ENCODE measurements around the gene GSTK1.

The GSTK1 gene

GRCh38 chr7:143303733-143304132 is 40.5 kb downstream of the GSTK1 start:
- H2BK12ac ChIP-seq (ENCODE audit: low read length) = no peak overlapping the region
- no peak overlapping the region for H2BK15ac ChIP-seq (ENCODE audit: low read length)
- peaks cover 0 to 2% of the 10 kb centered on the region in 2 donors for H3K9me3 ChIP-seq (replicated peaks in 1 of 2; ENCODE audit: control insufficient read depth in 2 of 2, insufficient read depth in 1 of 2, low read depth in 1 of 2, low read length in 2 of 2)
- no peaks in the 10 kb centered on the region for H3K4me1 ChIP-seq (ENCODE audit: control insufficient read depth in 2 of 2, insufficient read depth in 1 of 2, low read depth in 1 of 2, low read length in 2 of 2)
- no peak overlapping the region for H3K14ac ChIP-seq (ENCODE audit: low read length)
- H3K4me3 ChIP-seq (ENCODE audit: low read length in 2 of 2) = no peak overlapping the region
- no peak overlapping the region for H4K8ac ChIP-seq (ENCODE audit: low read depth, low read length)
- H3K23ac ChIP-seq (ENCODE audit: low read depth, low read length, poor library complexity) = no peak overlapping the region
- no peak overlapping the region for H2BK120ac ChIP-seq (ENCODE audit: low read depth, low read length)
- no peak overlapping the region for H3K4me2 ChIP-seq (ENCODE audit: insufficient read depth, low read length, poor library complexity, severe bottlenecking)
- no peak overlapping the region for H2AK5ac ChIP-seq (ENCODE audit: low read depth, low read length)
- no peak overlapping the region for H3K9ac ChIP-seq (ENCODE audit: low read depth, low read length, poor library complexity)
- no peak overlapping the region for H3K18ac ChIP-seq (ENCODE audit: low read length)
- H2AFZ ChIP-seq (ENCODE audit: low read length) = no peak overlapping the region
- H4K91ac ChIP-seq (ENCODE audit: low read depth, low read length, poor library complexity) = no peak overlapping the region
- WGBS, 2 donors (ENCODE audit: extremely low coverage in 2 of 2, insufficient read length in 2 of 2, insufficient replicate concordance in 1 of 2) = no CpG with 5 or more reads among the region's 10 CpGs
- peaks cover 61 to 98% of the 10 kb centered on the region in 2 donors for H3K36me3 ChIP-seq (replicated peaks in 1 of 2; ENCODE audit: control insufficient read depth in 2 of 2, insufficient read depth in 2 of 2, low read length in 2 of 2)
- no peak for DNase-seq (ENCODE audit: low spot score)
- H3K27me3 ChIP-seq (ENCODE audit: control insufficient read depth in 3 of 3, insufficient read depth in 3 of 3, low read depth in 1 of 3, low read length in 3 of 3) = no peaks in the 10 kb centered on the region
- no peak overlapping the region for H3K27ac ChIP-seq (replicated peaks; ENCODE audit: low read length)
- H2BK5ac ChIP-seq (ENCODE audit: low read length) = no peak overlapping the region
- H3K4ac ChIP-seq (ENCODE audit: low read length) = no peak overlapping the region
- H3K79me1 ChIP-seq (ENCODE audit: low read depth, low read length) = no peaks in the 10 kb centered on the region

GRCh38 chr7:143304938-143305337 is 41.7 kb downstream of the GSTK1 start:
- Histone ChIP-seq H3K79me1 (ENCODE audit: low read depth, low read length) (no peaks in the 10 kb centered on the region), H2AK5ac (ENCODE audit: low read depth, low read length) (no peak overlapping the region), H3K27ac (replicated peaks; ENCODE audit: low read length) (no peak overlapping the region), H2BK12ac (ENCODE audit: low read length) (no peak overlapping the region), H3K4me2 (ENCODE audit: insufficient read depth, low read length, poor library complexity, severe bottlenecking) (no peak overlapping the region), H3K36me3 (replicated peaks in 1 of 2; ENCODE audit: control insufficient read depth in 2 of 2, insufficient read depth in 2 of 2, low read length in 2 of 2) (peaks cover 57 to 97% of the 10 kb centered on the region in 2 donors), H3K18ac (ENCODE audit: low read length) (no peak overlapping the region), H2BK120ac (ENCODE audit: low read depth, low read length) (no peak overlapping the region), H3K27me3 (ENCODE audit: control insufficient read depth in 3 of 3, insufficient read depth in 3 of 3, low read depth in 1 of 3, low read length in 3 of 3) (no peaks in the 10 kb centered on the region), H3K14ac (ENCODE audit: low read length) (no peak overlapping the region), H4K8ac (ENCODE audit: low read depth, low read length) (no peak overlapping the region), H3K9ac (ENCODE audit: low read depth, low read length, poor library complexity) (no peak overlapping the region), H3K4me3 (ENCODE audit: low read length in 2 of 2) (no peak overlapping the region), H3K4ac (ENCODE audit: low read length) (no peak overlapping the region), H3K9me3 (replicated peaks in 1 of 2; ENCODE audit: control insufficient read depth in 2 of 2, insufficient read depth in 1 of 2, low read depth in 1 of 2, low read length in 2 of 2) (peaks cover 0 to 2% of the 10 kb centered on the region in 2 donors), H3K23ac (ENCODE audit: low read depth, low read length, poor library complexity) (no peak overlapping the region), H2BK15ac (ENCODE audit: low read length) (no peak overlapping the region), H2BK5ac (ENCODE audit: low read length) (no peak overlapping the region), H3K4me1 (ENCODE audit: control insufficient read depth in 2 of 2, insufficient read depth in 1 of 2, low read depth in 1 of 2, low read length in 2 of 2) (no peaks in the 10 kb centered on the region), H2AFZ (ENCODE audit: low read length) (no peak overlapping the region), H4K91ac (ENCODE audit: low read depth, low read length, poor library complexity) (no peak overlapping the region)
- no CpG with 5 or more reads among the region's 6 CpGs for WGBS, 2 donors (ENCODE audit: extremely low coverage in 2 of 2, insufficient read length in 2 of 2, insufficient replicate concordance in 1 of 2)
- DNase-seq (ENCODE audit: low spot score) = no peak

- Histone ChIP-seq H3K9me3 (replicated peaks in 1 of 2; ENCODE audit: control insufficient read depth in 2 of 2, insufficient read depth in 1 of 2, low read depth in 1 of 2, low read length in 2 of 2) (peaks cover 0 to 2% of the 10 kb centered on the region in 2 donors), H3K4ac (ENCODE audit: low read length) (no peak overlapping the region), H3K18ac (ENCODE audit: low read length) (no peak overlapping the region), H4K8ac (ENCODE audit: low read depth, low read length) (no peak overlapping the region), H3K27me3 (ENCODE audit: control insufficient read depth in 3 of 3, insufficient read depth in 3 of 3, low read depth in 1 of 3, low read length in 3 of 3) (no peaks in the 10 kb centered on the region), H4K91ac (ENCODE audit: low read depth, low read length, poor library complexity) (no peak overlapping the region), H3K4me1 (ENCODE audit: control insufficient read depth in 2 of 2, insufficient read depth in 1 of 2, low read depth in 1 of 2, low read length in 2 of 2) (no peaks in the 10 kb centered on the region), H3K23ac (ENCODE audit: low read depth, low read length, poor library complexity) (no peak overlapping the region), H2BK5ac (ENCODE audit: low read length) (no peak overlapping the region), H3K27ac (replicated peaks; ENCODE audit: low read length) (no peak overlapping the region), H3K14ac (ENCODE audit: low read length) (no peak overlapping the region), H2BK120ac (ENCODE audit: low read depth, low read length) (no peak overlapping the region), H3K79me1 (ENCODE audit: low read depth, low read length) (no peaks in the 10 kb centered on the region), H2BK15ac (ENCODE audit: low read length) (no peak overlapping the region), H3K36me3 (replicated peaks in 1 of 2; ENCODE audit: control insufficient read depth in 2 of 2, insufficient read depth in 2 of 2, low read length in 2 of 2) (peaks cover 51 to 93% of the 10 kb centered on the region in 2 donors), H2AK5ac (ENCODE audit: low read depth, low read length) (no peak overlapping the region), H2BK12ac (ENCODE audit: low read length) (no peak overlapping the region), H3K4me2 (ENCODE audit: insufficient read depth, low read length, poor library complexity, severe bottlenecking) (no peak overlapping the region), H3K9ac (ENCODE audit: low read depth, low read length, poor library complexity) (no peak overlapping the region), H3K4me3 (ENCODE audit: low read length in 2 of 2) (no peak overlapping the region), H2AFZ (ENCODE audit: low read length) (no peak overlapping the region)
- no peak for DNase-seq (ENCODE audit: low spot score)
- WGBS, 2 donors (ENCODE audit: extremely low coverage in 2 of 2, insufficient read length in 2 of 2, insufficient replicate concordance in 1 of 2) = no CpG with 5 or more reads among the region's 10 CpGs
Observed at GRCh38 chr7:143305423-143306070, 42.3 kb downstream of the GSTK1 start.

GRCh38 chr7:143308632-143309031 is 45.4 kb downstream of the GSTK1 start:
- Histone ChIP-seq H3K4me3 (ENCODE audit: low read length in 2 of 2) (no peak overlapping the region), H3K4me2 (ENCODE audit: insufficient read depth, low read length, poor library complexity, severe bottlenecking) (no peak overlapping the region), H2BK120ac (ENCODE audit: low read depth, low read length) (no peak overlapping the region), H3K27me3 (ENCODE audit: control insufficient read depth in 3 of 3, insufficient read depth in 3 of 3, low read depth in 1 of 3, low read length in 3 of 3) (no peaks in the 10 kb centered on the region), H3K18ac (ENCODE audit: low read length) (no peak overlapping the region), H2BK5ac (ENCODE audit: low read length) (no peak overlapping the region), H3K4ac (ENCODE audit: low read length) (no peak overlapping the region), H3K36me3 (replicated peaks in 1 of 2; ENCODE audit: control insufficient read depth in 2 of 2, insufficient read depth in 2 of 2, low read length in 2 of 2) (peaks cover 36 to 72% of the 10 kb centered on the region in 2 donors), H4K91ac (ENCODE audit: low read depth, low read length, poor library complexity) (no peak overlapping the region), H2AK5ac (ENCODE audit: low read depth, low read length) (no peak overlapping the region), H3K79me1 (ENCODE audit: low read depth, low read length) (no peaks in the 10 kb centered on the region), H3K4me1 (ENCODE audit: control insufficient read depth in 2 of 2, insufficient read depth in 1 of 2, low read depth in 1 of 2, low read length in 2 of 2) (no peaks in the 10 kb centered on the region), H2BK12ac (ENCODE audit: low read length) (no peak overlapping the region), H2BK15ac (ENCODE audit: low read length) (no peak overlapping the region), H3K27ac (replicated peaks; ENCODE audit: low read length) (no peak overlapping the region), H3K14ac (ENCODE audit: low read length) (no peak overlapping the region), H4K8ac (ENCODE audit: low read depth, low read length) (no peak overlapping the region), H3K9me3 (replicated peaks in 1 of 2; ENCODE audit: control insufficient read depth in 2 of 2, insufficient read depth in 1 of 2, low read depth in 1 of 2, low read length in 2 of 2) (peaks cover 0 to 2% of the 10 kb centered on the region in 2 donors), H3K9ac (ENCODE audit: low read depth, low read length, poor library complexity) (no peak overlapping the region), H3K23ac (ENCODE audit: low read depth, low read length, poor library complexity) (no peak overlapping the region), H2AFZ (ENCODE audit: low read length) (no peak overlapping the region)
- no CpG with 5 or more reads among the region's 2 CpGs for WGBS, 2 donors (ENCODE audit: extremely low coverage in 2 of 2, insufficient read length in 2 of 2, insufficient replicate concordance in 1 of 2)
- no peak for DNase-seq (ENCODE audit: low spot score)
